HFFc6 (cell line): ENCODE results near the gene PGM5. TPM values are rescaled to one million over a fixed set of nuclear protein-coding genes. Genes with fewer than 3 reads are reported as not detected.

Experiments used
- DNase-seq: peaks from one replicate; pipeline ENCODE4 v3.0.0-alpha.2; 2018
- H3K27ac Mint-ChIP-seq: 2 replicates; pipeline ENCODE4 v1.8.0; 2020; ENCODE audit warnings: mild to moderate bottlenecking, mixed read lengths
- H3K27me3 Mint-ChIP-seq: 2 replicates; pipeline ENCODE4 v1.8.0; 2021; ENCODE audit warnings: mild to moderate bottlenecking, moderate library complexity, mixed read lengths; ENCODE audit not compliant: insufficient read depth
- H3K36me3 Mint-ChIP-seq: 2 replicates; pipeline ENCODE4 v1.8.0; 2021; ENCODE audit warnings: low read depth, mixed read lengths
- H3K4me1 Mint-ChIP-seq: 2 replicates; pipeline ENCODE4 v1.8.0; 2020; ENCODE audit warnings: low read depth, mixed read lengths
- H3K4me3 Mint-ChIP-seq: 2 replicates; pipeline ENCODE4 v1.8.0; 2020; ENCODE audit warnings: mild to moderate bottlenecking, moderate library complexity, mixed read lengths
- H3K9me3 Mint-ChIP-seq: 2 replicates; pipeline ENCODE4 v1.8.0; 2020; ENCODE audit warnings: mild to moderate bottlenecking, mixed read lengths
- CTCF ChIP-seq: fragments of 200-600 bp; sonication (generic); IDR thresholded peaks from 2 replicates; pipeline ENCODE4 v1.5.0; 2021; ENCODE audit warnings: antibody characterized with exemption, mild to moderate bottlenecking
- total RNA-seq, 6 experiments: library from RNA; stranded (reverse); fragmentation: NEBNext Ultra II Directional; extraction: Animal tissue kit (Norgen Biotek cat#: 25700); gene quantifications; 2 replicates in 1 of 6; 3 replicates in 5 of 6; pipeline ENCODE4 v1.2.3, GENCODE V29; 2021

Gene PGM5
- total RNA-seq, 6 experiments from 2014 or later, result 0.24 to 0.85 (median 0.35) TPM; not detected in 1

DNA sequence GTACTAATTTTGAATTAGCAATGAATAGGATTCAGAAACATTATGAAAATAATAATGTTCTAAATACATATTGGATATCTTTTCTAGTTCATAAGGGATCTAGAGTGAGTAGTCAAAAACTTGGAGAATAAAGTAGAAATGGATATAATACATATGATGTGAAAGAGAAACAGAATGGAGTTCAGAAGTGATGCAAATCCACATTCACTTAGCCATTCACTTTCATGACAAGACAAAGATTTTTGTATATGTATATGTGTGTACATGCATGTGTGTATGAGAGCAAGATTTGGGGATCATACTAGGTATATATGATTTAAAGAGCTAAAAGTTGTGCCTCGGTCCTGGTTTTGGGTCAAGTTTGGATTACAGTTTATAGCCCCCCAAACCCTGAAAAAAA, 150.1 kb downstream of the PGM5 start:
- no peak for TF ChIP-seq CTCF
- no peaks in the 10 kb centered on the region; the same call in none of the 2 replicates for H3K9me3 Mint-ChIP-seq
- H3K27me3 Mint-ChIP-seq, result peaks cover 4% of the 10 kb centered on the region; the same call in 1 of the 2 replicates

DNA sequence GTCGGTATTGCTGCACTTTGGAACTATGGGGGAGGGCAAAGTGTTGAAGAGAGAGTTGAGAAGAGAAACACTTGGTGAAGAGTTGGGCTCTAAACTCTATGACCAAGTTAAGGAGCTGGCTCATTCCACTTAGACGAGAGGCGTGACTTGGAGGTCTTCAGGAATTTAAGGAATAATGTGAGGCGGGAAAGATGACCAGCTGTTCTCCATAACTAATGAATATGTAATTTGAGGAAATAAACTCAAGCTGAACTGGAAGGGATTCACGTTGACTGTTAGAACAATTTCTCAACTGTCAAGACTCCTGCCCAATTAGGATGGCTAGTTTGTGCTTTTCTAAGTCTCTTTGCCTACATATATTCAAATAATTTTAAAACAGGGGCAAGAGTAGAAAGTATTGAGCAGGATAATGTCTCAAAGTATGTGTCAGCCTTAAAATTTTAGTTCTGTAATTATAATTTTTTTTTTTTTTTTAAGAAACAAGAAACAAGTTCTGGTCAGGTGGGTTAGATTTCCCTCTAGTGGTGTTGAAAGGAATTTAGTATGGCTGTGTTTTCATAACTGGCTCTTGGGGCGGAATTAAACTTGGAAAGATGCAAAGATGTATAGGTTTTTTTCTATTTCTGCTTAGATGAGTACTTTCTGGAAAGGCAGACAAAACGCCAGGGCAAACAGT, 150.9 kb downstream of the PGM5 start:
- peak; percentile 28 for DNase-seq
- H3K27ac Mint-ChIP-seq, result no peak overlapping the region
- peak; percentile 81 for TF ChIP-seq CTCF
- H3K36me3 Mint-ChIP-seq, result no peaks in the 10 kb centered on the region
- peaks cover 4% of the 10 kb centered on the region; the same call in 1 of the 2 replicates for H3K27me3 Mint-ChIP-seq
- no peaks in the 10 kb centered on the region for H3K4me1 Mint-ChIP-seq
- H3K9me3 Mint-ChIP-seq, result no peaks in the 10 kb centered on the region; the same call in none of the 2 replicates
- H3K4me3 Mint-ChIP-seq, result no peak overlapping the region

More for the DNA sequence above, 150.1 kb downstream of the PGM5 start:
- H3K4me3 Mint-ChIP-seq, result no peak overlapping the region
- H3K27ac Mint-ChIP-seq, result no peak overlapping the region
- H3K4me1 Mint-ChIP-seq, result peaks cover 2% of the 10 kb centered on the region; the same call in 1 of the 2 replicates
- no peak for DNase-seq
- H3K36me3 Mint-ChIP-seq, result no peaks in the 10 kb centered on the region

DNA sequence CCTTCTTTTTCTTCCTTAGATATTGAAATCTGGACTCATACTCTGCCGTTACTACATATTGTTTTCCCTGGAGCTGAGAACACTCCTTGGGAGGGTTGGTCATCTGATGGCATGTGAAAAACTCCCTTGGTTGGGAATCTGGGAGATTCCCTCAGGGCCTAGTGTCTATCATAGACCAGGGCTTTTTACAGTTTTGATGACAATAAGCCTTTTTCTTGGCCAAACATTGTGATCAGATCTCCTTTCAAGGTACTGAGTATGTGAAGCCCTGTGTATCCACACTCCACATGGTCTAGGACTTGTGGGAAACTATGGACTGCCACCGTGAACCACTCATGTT, 151.4 kb downstream of the PGM5 start:
- TF ChIP-seq CTCF, result peak; percentile 41; the same call in 1 of the 2 replicates
- Mint-ChIP-seq H3K9me3 (no peaks in the 10 kb centered on the region; the same call in none of the 2 replicates), H3K36me3 (no peaks in the 10 kb centered on the region), H3K4me3 (no peak overlapping the region), H3K27me3 (peaks cover 4% of the 10 kb centered on the region; the same call in 1 of the 2 replicates), H3K27ac (no peak overlapping the region), H3K4me1 (no peaks in the 10 kb centered on the region)
- no peak for DNase-seq

DNA sequence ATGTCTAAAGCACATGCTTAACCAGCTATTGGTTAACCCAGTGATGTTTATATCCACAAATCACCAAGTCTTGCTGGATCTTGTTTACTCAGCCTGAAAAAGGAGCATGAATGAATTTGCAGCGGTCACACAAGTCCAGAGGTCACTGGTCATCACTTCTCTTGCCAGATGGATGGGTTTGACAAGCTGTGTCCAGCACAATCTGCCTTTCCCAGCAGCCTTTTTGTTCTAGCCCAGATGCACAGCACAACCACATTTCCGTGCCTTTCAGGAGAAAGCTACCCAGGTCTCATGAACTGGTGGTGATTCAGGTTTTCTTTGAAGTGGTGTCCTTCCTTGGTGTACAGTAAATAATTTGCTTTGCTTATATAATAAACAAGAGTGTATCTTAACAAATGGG, 152.1 kb downstream of the PGM5 start:
- Mint-ChIP-seq H3K36me3 (no peaks in the 10 kb centered on the region), H3K9me3 (no peaks in the 10 kb centered on the region; the same call in 1 of the 2 replicates), H3K4me3 (no peak overlapping the region), H3K27me3 (peaks cover 4% of the 10 kb centered on the region; the same call in 1 of the 2 replicates), H3K27ac (no peak overlapping the region), H3K4me1 (no peaks in the 10 kb centered on the region)
- DNase-seq, result no peak
- TF ChIP-seq CTCF, result no peak

- TF ChIP-seq CTCF, result no peak
- no peak for DNase-seq
- H3K27me3 Mint-ChIP-seq, result peaks cover 2% of the 10 kb centered on the region; the same call in 1 of the 2 replicates
- H3K9me3 Mint-ChIP-seq, result no peaks in the 10 kb centered on the region
- H3K4me1 Mint-ChIP-seq, result no peaks in the 10 kb centered on the region
- no peak overlapping the region for H3K27ac Mint-ChIP-seq
- H3K36me3 Mint-ChIP-seq, result no peaks in the 10 kb centered on the region
- no peak overlapping the region for H3K4me3 Mint-ChIP-seq
These were observed 153.3 kb downstream of the PGM5 start for GRCh38 chr9:68509689-68510088.
